ENCODE results near the gene SOS1.

DNA sequence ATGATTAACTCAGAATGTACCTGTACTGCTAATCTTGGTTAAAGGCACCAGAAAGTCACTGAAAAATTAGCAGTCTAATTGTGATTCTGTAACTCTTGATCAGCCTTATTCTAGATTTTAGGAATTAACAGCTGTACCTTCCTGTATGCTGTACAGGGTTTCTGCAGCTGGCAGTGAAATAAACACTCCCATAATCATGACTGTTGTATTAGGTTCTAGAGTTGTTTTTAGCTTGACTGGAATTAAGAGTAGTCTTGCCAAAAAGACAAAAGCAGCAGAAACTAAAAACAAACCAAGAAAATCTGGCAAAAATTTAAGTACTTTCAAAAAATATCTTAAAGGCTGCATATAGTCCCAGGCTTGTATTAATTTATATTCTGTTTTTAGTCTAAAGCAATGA, 103.5 kb downstream of the SOS1 start:
- TF ChIP-seq, protein P1, sequence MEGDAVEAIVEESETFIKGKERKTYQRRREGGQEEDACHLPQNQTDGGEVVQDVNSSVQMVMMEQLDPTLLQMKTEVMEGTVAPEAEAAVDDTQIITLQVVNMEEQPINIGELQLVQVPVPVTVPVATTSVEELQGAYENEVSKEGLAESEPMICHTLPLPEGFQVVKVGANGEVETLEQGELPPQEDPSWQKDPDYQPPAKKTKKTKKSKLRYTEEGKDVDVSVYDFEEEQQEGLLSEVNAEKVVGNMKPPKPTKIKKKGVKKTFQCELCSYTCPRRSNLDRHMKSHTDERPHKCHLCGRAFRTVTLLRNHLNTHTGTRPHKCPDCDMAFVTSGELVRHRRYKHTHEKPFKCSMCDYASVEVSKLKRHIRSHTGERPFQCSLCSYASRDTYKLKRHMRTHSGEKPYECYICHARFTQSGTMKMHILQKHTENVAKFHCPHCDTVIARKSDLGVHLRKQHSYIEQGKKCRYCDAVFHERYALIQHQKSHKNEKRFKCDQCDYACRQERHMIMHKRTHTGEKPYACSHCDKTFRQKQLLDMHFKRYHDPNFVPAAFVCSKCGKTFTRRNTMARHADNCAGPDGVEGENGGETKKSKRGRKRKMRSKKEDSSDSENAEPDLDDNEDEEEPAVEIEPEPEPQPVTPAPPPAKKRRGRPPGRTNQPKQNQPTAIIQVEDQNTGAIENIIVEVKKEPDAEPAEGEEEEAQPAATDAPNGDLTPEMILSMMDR (IDR thresholded peaks at IDR 0.05) = no peak
- TF ChIP-seq EP300 (IDR thresholded peaks at IDR 0.05) = no peak

All from upper lobe of left lung (tissue), 4 donors.